ENCODE data around the gene CREB3L2. TPM values are rescaled to one million over a fixed set of nuclear protein-coding genes. Genes with fewer than 3 reads are reported as not detected.

CREB3L2 gene
- total and polyA plus RNA-seq, 2 of the 4 experiments (the other 2 are of a cell fraction) = 42.3 to 57.9 TPM

- Histone ChIP-seq H3K23ac (ENCODE audit: low read depth, low read length) (no peak overlapping the region; the same call in 1 of the 2 replicates), H3K9me3 (ENCODE audit: control insufficient read depth, insufficient read depth, low read length) (no peaks in the 10 kb centered on the region), H3K4me1 (ENCODE audit: control insufficient read depth, insufficient read depth, low read length) (no peaks in the 10 kb centered on the region), H3K18ac (ENCODE audit: low read depth, low read length) (no peak overlapping the region), H4K8ac (ENCODE audit: low read depth in 2 of 2, low read length in 2 of 2) (no peak overlapping the region), H4K91ac (ENCODE audit: insufficient read depth, low read depth, low read length) (no peak overlapping the region), H3K79me1 (ENCODE audit: low read depth in 1 of 2, low read length in 2 of 2) (0 out of 4 replicates have a peak, but pooled peaks cover 0 to 3% of the 10 kb centered on the region in 2 experiments), H2BK15ac (ENCODE audit: low read depth, low read length) (no peak overlapping the region), H3K9ac (ENCODE audit: low read depth, low read length) (no peak overlapping the region), H3K4ac (ENCODE audit: low read depth, low read length) (no peak overlapping the region), H3K36me3 (ENCODE audit: control insufficient read depth, insufficient read depth, low read length) (no peaks in the 10 kb centered on the region; the same call in 1 of the 2 replicates), H3K27ac (ENCODE audit: insufficient read depth, low read length) (no peak overlapping the region), H3K4me2 (ENCODE audit: low read depth, low read length) (no peak overlapping the region), H2AFZ (replicated peaks; ENCODE audit: low read length, poor library complexity) (no peak overlapping the region), H3K27me3 (ENCODE audit: control insufficient read depth, insufficient read depth, low read length) (no peaks in the 10 kb centered on the region; the same call in 1 of the 2 replicates), H3K9me1 (ENCODE audit: insufficient read depth, low read length) (no peaks in the 10 kb centered on the region), H2BK5ac (ENCODE audit: low read depth, low read length, poor library complexity, severe bottlenecking) (no peak overlapping the region), H2AK9ac (replicated peaks; ENCODE audit: low read depth, low read length, poor library complexity) (no peak overlapping the region), H3K56ac (ENCODE audit: extremely low read depth, insufficient read depth, low read length) (no peak overlapping the region; the same call in 1 of the 2 replicates), H4K20me1 (ENCODE audit: insufficient read depth, low read length) (no peaks in the 10 kb centered on the region), H2BK20ac (ENCODE audit: low read depth, low read length) (no peak overlapping the region), H4K5ac (ENCODE audit: low read depth, low read length) (no peak overlapping the region), H3K4me3 (ENCODE audit: insufficient read depth, low read depth, low read length) (no peak overlapping the region), H2AK5ac (ENCODE audit: low read depth, low read length) (no peak overlapping the region), H3K14ac (replicated peaks; ENCODE audit: low read depth, low read length) (no peak overlapping the region), H2BK120ac (ENCODE audit: low read depth, low read length) (no peak overlapping the region)
- no peak for ATAC-seq (ENCODE audit: low read depth)
- ChIA-PET CTCF (interaction anchor here (2.5 kb wide), 1 partner anchor 189 kb away, joined by 8 read pairs; no protein-coding TSS in a partner anchor), POLR2A (ENCODE audit: unreplicated experiment) (no interaction called here)
- dilution Hi-C loops (cut with HindIII; ENCODE audit: low sequenced_read_pairs, unreplicated experiment) (no loop called here), in situ Hi-C loops (cut with MboI; ENCODE audit: low sequenced_read_pairs) (no loop called here), intact Hi-C loops (cut with micrococcal nuclease) (loop anchor here (5.0 kb wide), 1 partner anchor 37 kb away; no protein-coding TSS in a partner anchor)
- BruUV-seq (replicated peaks) = no TSS peak
- no peak for DNase-seq
- WGBS, 2 experiments (ENCODE audit: extremely low coverage in 2 of 2, insufficient read length in 1 of 2) = no CpG with 5 or more reads among the region's 8 CpGs
- TF ChIP-seq RAD21 (IDR thresholded peaks at IDR 0.05; ENCODE audit: low read length) (no peak), MXI1 (IDR thresholded peaks at IDR 0.05; ENCODE audit: borderline replicate concordance, low read depth, low read length) (no peak), BHLHE40 (IDR thresholded peaks at IDR 0.05; ENCODE audit: low read depth, low read length) (no peak), CTCF (conservative IDR thresholded peaks at IDR 0.05; ENCODE audit: low read depth, low read length) (no peak), SMC3 (IDR thresholded peaks at IDR 0.05; ENCODE audit: low read depth, low read length) (no peak), POLR2A (IDR thresholded peaks at IDR 0.05; ENCODE audit: low read depth, low read length) (no peak), RCOR1 (IDR thresholded peaks at IDR 0.05; ENCODE audit: insufficient replicate concordance, low read length) (no peak), MAZ (IDR thresholded peaks at IDR 0.05; ENCODE audit: borderline replicate concordance, low read depth, low read length) (no peak), CHD1 (IDR thresholded peaks at IDR 0.05; ENCODE audit: low read depth, low read length) (no peak), USF2 (IDR thresholded peaks at IDR 0.05; ENCODE audit: low read depth, low read length) (no peak), RFX5 (IDR thresholded peaks at IDR 0.05; ENCODE audit: low read depth, low read length) (no peak), MAFK (IDR thresholded peaks at IDR 0.05; ENCODE audit: low read depth, low read length) (no peak), ELK1 (IDR thresholded peaks at IDR 0.05; ENCODE audit: borderline replicate concordance, low read depth, low read length) (no peak), NFE2L2 (IDR thresholded peaks at IDR 0.05; ENCODE audit: low read depth, low read length) (no peak)
Observed at GRCh38 chr7:137844677-137845425, 157.0 kb downstream of the CREB3L2 start.
